ENCODE results near the gene NGEF. TPM values are rescaled to one million over a fixed set of nuclear protein-coding genes. Genes with fewer than 3 reads are reported as not detected.

NGEF gene
- total RNA-seq, 1 donor from 2014 or later: 0.16 TPM

GRCh38 chr2:232892843-232893242 is 120.2 kb downstream of the NGEF start:
- Histone ChIP-seq H3K27me3 (ENCODE audit: low read depth) (peaks cover 74% of the 10 kb centered on the region), H3K9me3 (replicated peaks) (no peaks in the 10 kb centered on the region), H3K36me3 (no peaks in the 10 kb centered on the region), H3K4me1 (peaks cover 7% of the 10 kb centered on the region), H3K27ac (replicated peaks) (no peak overlapping the region), H3K4me3 (no peak overlapping the region)
- peak; percentile 5 for DNase-seq
- no peak for TF ChIP-seq CTCF (IDR thresholded peaks at IDR 0.05; ENCODE audit: borderline replicate concordance)
- intact Hi-C loops (cut with micrococcal nuclease): no loop called here

- Histone ChIP-seq H3K4me3 (no peak overlapping the region), H3K36me3 (no peaks in the 10 kb centered on the region), H3K27me3 (ENCODE audit: low read depth) (peaks cover 80% of the 10 kb centered on the region), H3K4me1 (peaks cover 7% of the 10 kb centered on the region), H3K27ac (replicated peaks) (no peak overlapping the region), H3K9me3 (replicated peaks) (no peaks in the 10 kb centered on the region)
- intact Hi-C loops (cut with micrococcal nuclease): no loop called here
- no peak for DNase-seq
- TF ChIP-seq CTCF (IDR thresholded peaks at IDR 0.05; ENCODE audit: borderline replicate concordance): no peak
These were observed 120.8 kb downstream of the NGEF start for GRCh38 chr2:232892221-232892620.

- Histone ChIP-seq H3K4me3 (no peak overlapping the region), H3K4me1 (peaks cover 7% of the 10 kb centered on the region), H3K9me3 (replicated peaks) (no peaks in the 10 kb centered on the region), H3K27me3 (ENCODE audit: low read depth) (peaks cover 86% of the 10 kb centered on the region), H3K27ac (replicated peaks) (no peak overlapping the region), H3K36me3 (no peaks in the 10 kb centered on the region)
- TF ChIP-seq CTCF (IDR thresholded peaks at IDR 0.05; ENCODE audit: borderline replicate concordance): no peak
- intact Hi-C loops (cut with micrococcal nuclease): no loop called here
- DNase-seq: no peak
These were observed 121.4 kb downstream of the NGEF start for GRCh38 chr2:232891621-232892071.

GRCh38 chr2:232890896-232891601 is 122.0 kb downstream of the NGEF start:
- Histone ChIP-seq H3K27me3 (ENCODE audit: low read depth) (peaks cover 91% of the 10 kb centered on the region), H3K4me1 (peaks cover 7% of the 10 kb centered on the region), H3K9me3 (replicated peaks) (no peaks in the 10 kb centered on the region), H3K4me3 (peak overlapping the region; percentile 32), H3K36me3 (no peaks in the 10 kb centered on the region), H3K27ac (replicated peaks) (no peak overlapping the region)
- peak; percentile 12 for DNase-seq
- TF ChIP-seq CTCF (IDR thresholded peaks at IDR 0.05; ENCODE audit: borderline replicate concordance): no peak
- intact Hi-C loops (cut with micrococcal nuclease): no loop called here

GRCh38 chr2:232890536-232890895 is 122.5 kb downstream of the NGEF start:
- Histone ChIP-seq H3K36me3 (no peaks in the 10 kb centered on the region), H3K9me3 (replicated peaks) (no peaks in the 10 kb centered on the region), H3K27ac (replicated peaks) (no peak overlapping the region), H3K27me3 (ENCODE audit: low read depth) (peaks cover 91% of the 10 kb centered on the region), H3K4me3 (no peak overlapping the region), H3K4me1 (peaks cover 7% of the 10 kb centered on the region)
- intact Hi-C loops (cut with micrococcal nuclease): no loop called here
- peak; percentile 11 for DNase-seq
- TF ChIP-seq CTCF (IDR thresholded peaks at IDR 0.05; ENCODE audit: borderline replicate concordance): no peak

Data from left ventricle myocardium inferior (tissue), 1 donor.